Smooth muscle cell (in vitro differentiated cells): ENCODE data around the gene SPINK4. TPM values are rescaled to one million over a fixed set of nuclear protein-coding genes. Genes with fewer than 3 reads are reported as not detected.

Source experiments
- DNase-seq: peaks from one replicate; lab custom pipeline; 2025; ENCODE audit not compliant: unreplicated experiment; lab: John Stamatoyannopoulos, UW
- H2AFZ ChIP-seq: fragments of 200-600 bp; sonication (generic); 2 replicates; pipeline ENCODE4 v1.6.0; 2016; ENCODE audit warnings: antibody characterized with exemption, low read depth, mild to moderate bottlenecking
- H3F3A ChIP-seq: fragments of 200-600 bp; sonication (generic); 2 replicates; pipeline ENCODE4 v1.6.0; 2017; ENCODE audit warnings: antibody characterized with exemption, low read depth
- H3K27ac ChIP-seq: fragments of 200-600 bp; sonication (generic); 2 replicates; pipeline ENCODE4 v1.5.1; 2016; ENCODE audit warnings: low read depth, mild to moderate bottlenecking
- H3K27me3 ChIP-seq: fragments of 200-600 bp; sonication (generic); 2 replicates; pipeline ENCODE4 v1.6.1; 2016; ENCODE audit warnings: low read depth, mild to moderate bottlenecking
- H3K36me3 ChIP-seq: fragments of 200-600 bp; sonication (generic); 2 replicates; pipeline ENCODE4 v1.5.1; 2016; ENCODE audit warnings: low read depth
- H3K4me1 ChIP-seq: fragments of 200-600 bp; sonication (generic); 2 replicates; pipeline ENCODE4 v1.5.1; 2016; ENCODE audit warnings: low read depth
- H3K4me2 ChIP-seq: fragments of 200-600 bp; sonication (generic); 2 replicates; pipeline ENCODE4 v1.6.0; 2016; ENCODE audit warnings: mild to moderate bottlenecking
- H3K4me3 ChIP-seq: fragments of 200-600 bp; sonication (generic); 2 replicates; pipeline ENCODE4 v1.5.1; 2016; ENCODE audit warnings: mild to moderate bottlenecking
- H3K79me2 ChIP-seq: fragments of 200-600 bp; sonication (generic); 2 replicates; pipeline ENCODE4 v1.6.0; 2016; ENCODE audit warnings: low read depth, mild to moderate bottlenecking
- H3K9ac ChIP-seq: fragments of 200-600 bp; sonication (generic); 2 replicates; pipeline ENCODE4 v1.6.0; 2016; ENCODE audit warnings: low read depth
- H3K9me3 ChIP-seq: fragments of 200-600 bp; sonication (generic); replicated peaks from 2 replicates; pipeline ENCODE4 v1.5.1; 2016; ENCODE audit warnings: low read depth
- H4K20me1 ChIP-seq: fragments of 200-600 bp; sonication (generic); 2 replicates; pipeline ENCODE4 v1.6.0; 2016; ENCODE audit warnings: low read depth
- CTCF ChIP-seq: fragments of 200-600 bp; sonication (generic); IDR thresholded peaks from 2 replicates; pipeline ENCODE4 v1.5.1; 2017; ENCODE audit warnings: borderline replicate concordance, mild to moderate bottlenecking, antibody characterized with exemption; ENCODE audit not compliant: insufficient read depth, poor library complexity, severe bottlenecking
- WGBS: methylation state at CpG from one replicate; pipeline ENCODE4 v1.1.7; 2016; ENCODE audit warnings: low lambda C conversion rate; 5-methylcytosine and 5-hydroxymethylcytosine counted together
- polyA plus RNA-seq: library from polyadenylated mRNA; unstranded; fragments of >200 nt; fragmentation: Nextera tagmentation; extraction: Ambion mirVana; gene quantifications from 2 replicates; pipeline ENCODE4 v1.2.1, GENCODE V29; 2016
- total RNA-seq: library from RNA; depleted of rRNA; stranded (reverse); fragments of >200 nt; gene quantifications from 2 replicates; pipeline ENCODE4 v1.2.3, GENCODE V29; 2014

SPINK4 gene
- total and polyA plus RNA-seq, 2 experiments from 2014 or later = not detected

GRCh38 chr9:33196736-33197135 is 43.2 kb upstream of the SPINK4 start:
- peak overlapping the region; percentile 8 for H2AFZ ChIP-seq
- H3K4me2 ChIP-seq = no peak overlapping the region
- H3K36me3 ChIP-seq = no peaks in the 10 kb centered on the region
- H3K27ac ChIP-seq = no peak overlapping the region
- peaks cover 9% of the 10 kb centered on the region for H3F3A ChIP-seq
- WGBS = 100% methylated on average over 1 of the region's 1 CpG
- H3K4me1 ChIP-seq = peaks cover 5% of the 10 kb centered on the region
- H3K27me3 ChIP-seq = no peaks in the 10 kb centered on the region
- TF ChIP-seq CTCF = no peak
- H3K4me3 ChIP-seq = no peak overlapping the region
- no peaks in the 10 kb centered on the region for H4K20me1 ChIP-seq
- no peak for DNase-seq
- no peaks in the 10 kb centered on the region for H3K79me2 ChIP-seq
- H3K9me3 ChIP-seq = no peaks in the 10 kb centered on the region
- no peak overlapping the region for H3K9ac ChIP-seq

- Histone ChIP-seq H3K79me2 (no peaks in the 10 kb centered on the region), H3K9ac (no peak overlapping the region), H2AFZ (peak overlapping the region; percentile 8), H3K4me2 (no peak overlapping the region), H3K9me3 (no peaks in the 10 kb centered on the region), H3K4me3 (no peak overlapping the region), H3K36me3 (no peaks in the 10 kb centered on the region), H4K20me1 (no peaks in the 10 kb centered on the region), H3F3A (peaks cover 7% of the 10 kb centered on the region), H3K27me3 (no peaks in the 10 kb centered on the region), H3K27ac (no peak overlapping the region), H3K4me1 (peaks cover 4% of the 10 kb centered on the region)
- no peak for TF ChIP-seq CTCF
- WGBS = 82% methylated on average over 6 of the region's 6 CpGs
- DNase-seq = no peak
Measured at GRCh38 chr9:33197279-33198152, 42.5 kb upstream of the SPINK4 start.

- H3K4me1 ChIP-seq = no peaks in the 10 kb centered on the region
- peak overlapping the region; percentile 24 for H2AFZ ChIP-seq
- DNase-seq = no peak
- H3K4me3 ChIP-seq = no peak overlapping the region
- H3K4me2 ChIP-seq = no peak overlapping the region
- no peaks in the 10 kb centered on the region for H3K27me3 ChIP-seq
- H4K20me1 ChIP-seq = no peaks in the 10 kb centered on the region
- H3F3A ChIP-seq = peaks cover under 1% of the 10 kb centered on the region
- H3K9ac ChIP-seq = no peak overlapping the region
- no peaks in the 10 kb centered on the region for H3K9me3 ChIP-seq
- no peaks in the 10 kb centered on the region for H3K36me3 ChIP-seq
- H3K27ac ChIP-seq = no peak overlapping the region
- 85% methylated on average over 6 of the region's 6 CpGs for WGBS
- TF ChIP-seq CTCF = no peak
- no peaks in the 10 kb centered on the region for H3K79me2 ChIP-seq
Measured at GRCh38 chr9:33198165-33198564, 41.8 kb upstream of the SPINK4 start.

GRCh38 chr9:33202018-33202417 is 37.9 kb upstream of the SPINK4 start:
- Histone ChIP-seq H3K27ac (no peak overlapping the region), H2AFZ (no peak overlapping the region), H3K4me3 (no peak overlapping the region), H3K9ac (no peak overlapping the region), H3F3A (no peaks in the 10 kb centered on the region), H3K79me2 (no peaks in the 10 kb centered on the region), H3K4me1 (no peaks in the 10 kb centered on the region), H4K20me1 (no peaks in the 10 kb centered on the region), H3K27me3 (no peaks in the 10 kb centered on the region), H3K36me3 (no peaks in the 10 kb centered on the region), H3K9me3 (no peaks in the 10 kb centered on the region), H3K4me2 (no peak overlapping the region)
- whole genome bisulfite sequencing = 83% methylated on average over 1 of the region's 1 CpG
- TF ChIP-seq CTCF = no peak
- no peak for DNase-seq
